ENCODE results near the gene AP4S1.

DNA sequence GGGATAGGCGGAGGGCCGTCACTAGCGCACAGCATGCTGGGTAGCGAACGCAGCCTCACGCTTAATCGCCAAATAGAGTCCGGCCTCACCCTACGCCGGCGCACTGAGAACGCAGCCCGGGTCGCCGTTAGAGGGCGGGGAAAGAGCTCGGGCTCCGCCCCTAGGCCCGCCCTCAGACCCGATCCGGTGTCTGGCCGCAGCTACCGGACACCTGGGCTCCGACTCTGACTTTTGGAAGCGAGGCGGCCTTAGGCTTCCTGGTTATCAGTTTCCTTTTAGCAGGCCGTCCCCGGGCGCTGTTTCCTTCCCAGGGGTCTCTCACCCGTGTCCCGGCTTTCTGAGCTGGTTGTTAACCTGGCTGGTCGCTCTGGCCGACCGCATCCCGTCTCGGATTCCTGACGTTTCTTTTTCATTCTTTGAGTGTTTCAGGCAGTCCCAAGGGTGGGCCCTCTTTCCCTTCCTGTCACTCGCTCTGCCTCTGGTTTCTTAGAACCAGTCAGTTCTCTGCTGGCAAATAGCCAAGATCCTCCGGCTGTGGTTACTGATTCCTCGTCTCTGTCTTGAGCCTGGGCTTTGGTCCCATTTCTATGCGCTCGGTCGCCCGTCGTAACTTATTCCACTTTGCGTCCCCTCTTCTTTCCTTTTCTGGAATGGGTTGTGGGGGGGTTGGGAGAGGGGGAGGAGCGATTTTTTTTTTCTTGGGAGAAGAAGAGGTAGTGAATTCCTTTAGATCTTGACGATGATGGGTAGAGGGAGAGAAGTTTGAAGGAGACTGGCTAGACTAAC lies 1.2 kb downstream of the AP4S1 start:
- TF ChIP-seq, protein P1, sequence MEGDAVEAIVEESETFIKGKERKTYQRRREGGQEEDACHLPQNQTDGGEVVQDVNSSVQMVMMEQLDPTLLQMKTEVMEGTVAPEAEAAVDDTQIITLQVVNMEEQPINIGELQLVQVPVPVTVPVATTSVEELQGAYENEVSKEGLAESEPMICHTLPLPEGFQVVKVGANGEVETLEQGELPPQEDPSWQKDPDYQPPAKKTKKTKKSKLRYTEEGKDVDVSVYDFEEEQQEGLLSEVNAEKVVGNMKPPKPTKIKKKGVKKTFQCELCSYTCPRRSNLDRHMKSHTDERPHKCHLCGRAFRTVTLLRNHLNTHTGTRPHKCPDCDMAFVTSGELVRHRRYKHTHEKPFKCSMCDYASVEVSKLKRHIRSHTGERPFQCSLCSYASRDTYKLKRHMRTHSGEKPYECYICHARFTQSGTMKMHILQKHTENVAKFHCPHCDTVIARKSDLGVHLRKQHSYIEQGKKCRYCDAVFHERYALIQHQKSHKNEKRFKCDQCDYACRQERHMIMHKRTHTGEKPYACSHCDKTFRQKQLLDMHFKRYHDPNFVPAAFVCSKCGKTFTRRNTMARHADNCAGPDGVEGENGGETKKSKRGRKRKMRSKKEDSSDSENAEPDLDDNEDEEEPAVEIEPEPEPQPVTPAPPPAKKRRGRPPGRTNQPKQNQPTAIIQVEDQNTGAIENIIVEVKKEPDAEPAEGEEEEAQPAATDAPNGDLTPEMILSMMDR (IDR thresholded peaks at IDR 0.05): peak in 1 of 5 experiments; percentile 43
- TF ChIP-seq POLR2A (IDR thresholded peaks at IDR 0.05): peak; percentile 29 to 68
- TF ChIP-seq EP300 (IDR thresholded peaks at IDR 0.05): peak; percentile 76 to 86
